Stimulated activated CD4-positive, alpha-beta T cell treated with anti-CD3 and anti-CD28 coated beads, Interleukin-4, amount 100 ng/mL, for 4 hours (primary cell): ENCODE measurements around the gene IREB2.
A peak's percentile ranks its signal among the peaks of the same experiment; 100 is the strongest.
"Not testable (repeated sequence)": the region's sequence is repeated elsewhere in the genome, so short reads cannot be mapped to it uniquely, and the experiment has no call there.

ENCODE experiments used
- DNase-seq, 2 experiments: peaks; one replicate each; pipeline ENCODE4 v3.0.0-alpha.2; 2020

IREB2 gene

GRCh38 chr15:78407608-78408354, 30.2 kb upstream of the IREB2 start:
- no peak for DNase-seq

GRCh38 chr15:78408355-78408640, 29.7 kb upstream of the IREB2 start:
- no peak for DNase-seq

- no peak for DNase-seq
These were observed 29.1 kb upstream of the IREB2 start for GRCh38 chr15:78408961-78409360.

- DNase-seq = no peak
These were observed 27.0 kb upstream of the IREB2 start for GRCh38 chr15:78411061-78411460.

- no peak for DNase-seq
These were observed 23.3 kb upstream of the IREB2 start for GRCh38 chr15:78414621-78415250.

- no peak for DNase-seq
These were observed 22.7 kb upstream of the IREB2 start for GRCh38 chr15:78415284-78415683.

- no peak for DNase-seq
These were observed 20.0 kb upstream of the IREB2 start for GRCh38 chr15:78417754-78418630.

GRCh38 chr15:78418686-78419085, 19.3 kb upstream of the IREB2 start:
- no peak for DNase-seq

- no peak for DNase-seq
These were observed 18.6 kb upstream of the IREB2 start for GRCh38 chr15:78419367-78419766.

- no peak for DNase-seq
These were observed 17.8 kb upstream of the IREB2 start for GRCh38 chr15:78420220-78420619.

- no peak for DNase-seq
These were observed 17.2 kb upstream of the IREB2 start for GRCh38 chr15:78420766-78421165.

- no peak for DNase-seq
These were observed 16.6 kb upstream of the IREB2 start for GRCh38 chr15:78421238-78421965.

- DNase-seq = peak; percentile 50 to 57
These were observed 15.3 kb upstream of the IREB2 start for GRCh38 chr15:78422571-78423340.

- no peak for DNase-seq
These were observed 13.3 kb upstream of the IREB2 start for GRCh38 chr15:78424673-78425072.

GRCh38 chr15:78425643-78426042, 12.4 kb upstream of the IREB2 start:
- no peak for DNase-seq

GRCh38 chr15:78426300-78426699, 11.7 kb upstream of the IREB2 start:
- DNase-seq = no peak

GRCh38 chr15:78427953-78428352, 10.1 kb upstream of the IREB2 start:
- DNase-seq = no peak

GRCh38 chr15:78429477-78429876, 8.5 kb upstream of the IREB2 start:
- no peak for DNase-seq

GRCh38 chr15:78431955-78432354, 6.1 kb upstream of the IREB2 start:
- DNase-seq = no peak

GRCh38 chr15:78432664-78433063, 5.4 kb upstream of the IREB2 start:
- DNase-seq = no peak

- DNase-seq = no peak
These were observed 3.9 kb upstream of the IREB2 start for GRCh38 chr15:78434134-78434533.

- DNase-seq = not testable (repeated sequence)
These were observed 3.3 kb upstream of the IREB2 start for GRCh38 chr15:78434711-78435110.
